GM19397 (cell line): ENCODE data around the gene AKR1E2.

Experiments
- ATAC-seq: cut with Tn5 transposase; IDR thresholded peaks from one replicate; pipeline ENCODE4 v1.9.1; 2021; ENCODE audit warnings: mild to moderate bottlenecking, moderate library complexity; ENCODE audit not compliant: unreplicated experiment

The AKR1E2 gene

GRCh38 chr10:4825868-4826791 lies at the start of gene AKR1E2:
TSS of gene AKR1E2 (plus strand) at chr10:4826207. CDS start at chr10:4826325, 118 bp downstream.
- peak; percentile 79 for ATAC-seq

DNA sequence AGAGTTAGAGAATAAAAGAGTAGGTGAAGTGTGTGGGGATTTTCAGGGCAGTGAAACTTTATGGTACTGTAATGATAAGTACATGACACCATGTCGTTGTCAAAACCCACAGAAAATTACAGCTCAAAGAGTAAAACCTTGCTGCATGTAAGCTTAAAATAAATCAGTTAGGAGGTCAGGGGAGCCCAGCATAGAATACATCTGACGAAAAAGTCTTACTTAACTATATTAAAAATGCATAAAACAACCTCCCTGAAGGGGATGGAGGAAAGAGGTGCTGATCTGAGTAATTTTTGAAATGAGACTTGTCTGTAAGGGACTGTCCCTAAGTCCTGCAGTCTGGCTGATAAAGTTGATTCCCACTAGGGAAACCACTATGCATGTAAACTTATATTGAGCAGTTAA lies 49.8 kb upstream of the AKR1E2 start:
- ATAC-seq: no peak

DNA sequence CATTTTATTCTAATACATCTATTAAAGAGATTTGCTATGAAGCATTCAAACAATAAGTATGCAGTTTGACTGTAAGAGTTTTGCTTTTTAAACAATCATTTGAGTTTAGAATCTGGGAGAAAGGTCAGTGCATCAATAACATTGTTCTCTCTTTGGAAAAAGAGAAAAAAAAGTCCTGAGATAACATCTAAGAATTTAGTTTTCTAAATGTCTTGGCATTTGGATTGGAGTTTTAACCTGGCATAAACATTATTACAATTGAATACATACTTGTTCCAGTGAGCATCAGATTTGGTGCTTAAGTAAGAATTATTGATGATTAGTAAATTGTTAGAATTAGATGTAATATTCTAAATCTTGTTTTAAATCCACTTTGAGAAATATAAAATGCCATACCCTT lies 47.2 kb upstream of the AKR1E2 start:
- ATAC-seq: no peak

DNA sequence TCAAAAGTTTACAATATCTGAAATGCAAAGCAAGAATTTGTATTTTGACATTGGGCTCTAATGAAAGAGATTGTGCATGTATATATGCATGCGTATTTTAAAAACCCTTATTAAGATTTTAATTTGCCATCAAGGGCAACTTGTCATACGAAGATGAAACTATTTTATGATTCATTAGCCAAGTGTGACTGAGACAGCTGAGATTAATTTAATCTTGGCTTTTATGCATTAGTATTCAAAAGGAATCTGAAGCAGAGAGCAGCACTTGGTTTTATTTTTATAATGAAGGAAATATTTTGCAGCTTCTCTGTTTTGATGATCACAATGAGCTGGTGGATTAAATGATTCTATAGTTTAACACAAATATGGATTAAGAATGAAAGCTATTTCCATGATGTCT lies 45.9 kb upstream of the AKR1E2 start:
- ATAC-seq: no peak

- no peak for ATAC-seq
Measured at GRCh38 chr10:4780782-4781181, 45.2 kb upstream of the AKR1E2 start.

DNA sequence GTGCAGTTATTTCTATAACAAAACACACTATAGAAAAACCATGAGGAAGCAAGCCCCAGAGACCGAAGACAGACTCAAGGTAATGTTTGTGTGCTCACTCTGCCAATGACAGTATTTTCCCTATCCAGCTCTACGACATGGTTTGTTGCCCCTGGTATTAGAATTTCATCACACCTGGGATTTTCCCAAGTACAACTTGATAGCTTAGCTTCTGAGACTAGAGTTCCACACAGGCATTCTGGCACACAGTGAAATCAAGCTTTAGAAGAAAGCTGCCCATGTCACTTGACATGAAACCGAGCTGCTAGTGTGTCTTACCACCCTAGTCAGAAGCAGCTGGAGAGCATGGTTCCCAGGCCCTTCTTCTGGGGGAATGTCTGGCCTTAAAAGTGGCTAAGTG lies 44.1 kb upstream of the AKR1E2 start:
- ATAC-seq: no peak

DNA sequence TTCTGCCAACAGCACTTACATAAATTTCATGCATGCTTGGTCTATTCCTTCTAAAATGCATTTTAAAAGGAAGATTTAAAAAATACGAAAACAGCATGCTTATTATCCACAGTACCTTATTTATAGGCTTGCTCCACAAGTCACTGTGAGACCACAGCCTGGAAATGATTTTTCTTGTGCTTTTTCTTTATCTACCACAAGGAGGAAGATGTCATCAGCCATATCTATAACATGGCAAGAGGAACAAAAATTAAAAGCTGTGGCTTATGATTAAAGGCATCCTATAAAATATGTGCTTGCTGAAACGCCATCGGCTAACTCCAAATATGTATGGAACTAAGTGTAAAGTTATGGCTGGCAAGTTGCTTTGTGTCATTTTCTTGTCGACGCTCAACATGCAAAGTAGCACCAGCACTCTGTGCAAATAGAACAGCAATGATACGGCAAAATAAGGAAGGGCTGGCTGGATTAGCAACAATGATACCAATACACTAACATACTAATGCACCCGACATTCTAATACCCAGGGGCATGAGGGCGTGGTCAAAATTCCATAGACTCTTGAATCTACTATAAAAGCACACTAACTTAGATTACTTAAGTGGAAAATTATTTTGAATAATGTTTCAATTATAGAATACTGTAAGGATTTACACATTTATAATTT lies 41.2 kb upstream of the AKR1E2 start:
- no peak for ATAC-seq

DNA sequence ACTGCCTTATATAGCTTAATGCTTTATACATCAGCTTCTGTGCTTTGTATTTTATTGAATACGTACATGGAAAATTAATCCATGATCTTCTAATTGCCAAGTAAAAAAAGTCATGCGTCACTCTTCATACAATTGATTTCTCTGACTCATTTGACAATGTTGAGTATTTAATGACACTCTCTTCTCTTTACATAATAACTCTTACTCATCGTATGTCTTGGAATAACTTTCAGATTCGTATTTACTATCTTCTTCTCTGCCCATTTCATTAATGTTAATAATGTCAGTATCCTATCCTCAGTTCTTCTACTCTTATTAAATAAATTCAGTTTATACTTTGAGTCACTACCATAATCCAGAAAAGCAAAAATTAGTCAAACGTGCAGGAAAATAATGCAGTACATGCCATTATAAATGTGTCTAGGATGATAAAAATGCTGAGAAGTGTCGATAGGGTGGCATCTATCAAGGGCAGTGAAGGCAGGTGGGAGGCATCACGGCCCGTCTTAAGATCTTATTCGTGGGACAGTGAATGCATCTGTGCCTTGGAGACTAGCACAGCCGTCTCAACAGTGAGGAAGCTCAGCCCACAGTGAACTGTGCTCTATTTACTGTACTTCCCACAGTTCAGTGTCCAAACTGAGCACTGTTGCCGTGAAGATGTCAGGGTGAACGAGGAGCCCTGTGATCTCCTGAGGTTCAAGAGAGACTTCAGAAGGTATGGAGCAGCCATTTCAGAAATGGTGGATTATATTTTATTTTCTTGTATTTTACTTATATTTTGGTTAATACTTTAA lies 39.8 kb upstream of the AKR1E2 start:
- no peak for ATAC-seq

GRCh38 chr10:4790045-4790444 lies 36.0 kb upstream of the AKR1E2 start:
- ATAC-seq: no peak

GRCh38 chr10:4790922-4791321 lies 35.1 kb upstream of the AKR1E2 start:
- ATAC-seq: no peak

DNA sequence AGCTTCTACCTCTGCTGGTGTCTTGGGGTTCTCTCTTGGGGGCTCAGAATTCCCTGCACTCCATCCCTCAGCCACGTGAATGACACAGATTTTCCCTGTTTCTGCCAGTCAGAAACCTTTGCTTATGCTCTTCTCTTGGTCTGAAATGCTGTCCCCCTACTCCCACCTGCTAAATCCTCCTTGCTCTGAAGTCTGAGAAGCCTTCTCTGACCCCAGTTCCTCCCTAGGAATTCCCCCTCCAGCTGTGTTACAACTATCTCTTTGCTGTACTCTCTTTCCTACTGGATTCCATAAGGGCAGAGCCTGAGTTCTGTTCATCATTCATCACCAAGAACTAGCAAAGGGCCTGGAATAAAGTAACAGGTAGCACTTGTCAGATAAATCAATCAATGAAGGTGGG lies 33.6 kb upstream of the AKR1E2 start:
- ATAC-seq: no peak

- no peak for ATAC-seq
Measured at GRCh38 chr10:4801405-4801804, 24.6 kb upstream of the AKR1E2 start.

- ATAC-seq: no peak
Measured at GRCh38 chr10:4802711-4803487, 23.1 kb upstream of the AKR1E2 start.

DNA sequence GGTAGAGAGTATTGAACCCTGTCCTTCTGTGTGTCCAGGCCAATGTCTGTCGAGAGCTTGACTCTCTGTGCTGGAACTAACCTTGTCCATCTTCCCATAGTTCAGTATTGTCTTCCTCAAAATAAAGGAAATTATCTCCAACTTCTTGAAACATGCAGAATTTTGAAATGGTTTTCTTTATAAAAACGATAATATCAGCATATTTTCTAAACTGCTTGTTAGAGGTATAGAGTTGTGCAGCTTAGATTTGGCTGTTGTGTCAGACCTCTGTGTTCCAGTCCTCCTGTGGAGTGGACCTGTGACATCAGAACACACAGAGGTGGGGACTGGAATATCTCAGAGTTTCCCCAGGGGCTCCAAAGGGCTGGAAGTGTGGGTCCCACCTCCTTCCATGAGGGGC lies 22.2 kb upstream of the AKR1E2 start:
- no peak for ATAC-seq

- no peak for ATAC-seq
Measured at GRCh38 chr10:4804465-4804864, 21.5 kb upstream of the AKR1E2 start.

- ATAC-seq: no peak
Measured at GRCh38 chr10:4806534-4806933, 19.5 kb upstream of the AKR1E2 start.

DNA sequence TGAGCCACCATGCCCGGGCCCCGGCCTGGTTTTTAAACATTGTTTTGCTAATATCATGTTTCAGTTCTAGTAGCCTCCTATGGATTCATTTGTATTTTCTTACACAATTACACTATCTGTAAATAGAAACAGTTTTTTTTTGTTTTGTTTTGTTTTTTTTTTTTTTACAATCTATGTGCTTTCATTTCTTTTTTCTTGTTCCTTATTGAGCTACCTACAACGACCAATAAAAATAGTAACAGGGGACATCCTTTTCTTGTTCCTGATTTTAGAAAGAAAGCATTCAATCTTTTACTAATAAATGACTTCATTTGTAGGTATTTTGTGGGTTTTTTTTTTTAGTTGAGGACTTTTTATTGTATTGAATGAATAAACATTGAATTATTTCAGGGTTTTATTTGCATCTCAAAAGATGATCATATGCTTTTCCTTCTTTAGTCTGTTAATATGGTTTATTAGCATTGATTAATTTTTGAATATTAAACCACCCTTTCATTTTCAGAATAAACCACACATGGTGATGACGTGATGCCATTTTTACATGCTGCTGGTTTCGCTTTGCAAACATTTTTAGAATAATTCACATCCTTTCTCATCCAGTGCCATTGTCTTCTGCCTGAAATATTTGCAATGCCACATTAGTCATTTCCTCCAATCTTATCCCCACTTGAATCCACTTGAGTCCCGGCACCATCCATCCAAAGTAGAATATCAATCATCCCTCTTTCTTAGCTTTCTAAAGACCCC lies 18.1 kb upstream of the AKR1E2 start:
- no peak for ATAC-seq

DNA sequence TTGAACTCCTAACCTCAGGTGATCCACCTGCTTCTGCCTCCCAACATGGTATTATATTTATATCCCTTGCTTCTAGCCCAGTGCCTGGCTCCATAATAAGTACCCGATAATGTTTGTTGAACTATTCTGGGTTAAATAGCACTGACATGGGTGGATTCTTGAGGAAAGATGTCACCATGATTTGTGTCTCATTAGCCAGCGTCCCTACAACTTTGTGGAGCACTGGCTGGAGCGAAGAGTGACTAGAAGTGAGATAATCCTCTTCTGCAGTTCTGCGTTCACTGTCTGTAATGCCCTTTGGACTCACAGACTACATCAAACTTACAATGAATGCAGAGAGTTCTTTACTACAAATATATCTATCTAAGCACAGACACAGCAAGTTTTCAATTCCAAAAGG lies 16.9 kb upstream of the AKR1E2 start:
- no peak for ATAC-seq

- no peak for ATAC-seq
Measured at GRCh38 chr10:4810092-4810491, 15.9 kb upstream of the AKR1E2 start.

DNA sequence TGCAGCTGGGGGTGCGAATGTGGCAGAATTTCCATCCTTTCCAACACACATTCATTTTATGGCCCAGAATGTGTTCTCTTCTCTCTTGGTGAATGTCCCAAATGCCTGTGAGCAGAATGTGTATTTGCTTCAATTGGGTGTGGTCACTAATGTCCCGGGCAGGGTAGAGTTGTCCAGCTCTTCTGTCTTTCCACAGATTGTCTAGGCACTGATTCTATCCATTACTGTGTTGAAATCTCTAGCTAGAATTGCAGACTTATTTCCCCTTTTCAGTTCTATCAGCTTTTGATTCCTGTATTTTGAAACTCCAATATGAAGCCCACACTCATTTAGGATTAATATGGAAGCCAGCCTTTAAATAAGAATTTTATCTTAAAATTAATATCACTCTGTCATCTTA lies 14.0 kb upstream of the AKR1E2 start:
- no peak for ATAC-seq
